ENCODE measurements around the gene SIRPA. TPM values are rescaled to one million over a fixed set of nuclear protein-coding genes. Genes with fewer than 3 reads are reported as not detected.
A peak's percentile ranks its signal among the peaks of the same experiment; 100 is the strongest.

Gene SIRPA
- 7.2 and 11.5 TPM in 2 replicates for total RNA-seq (2014; rRNA removed; shearing (Covaris generic))

GRCh38 chr20:1894951-1895673 lies at the start of gene SIRPA:
Gene SIRPA, plus strand, starts transcription at chr20:1895407. Its CDS starts 41 bp downstream, at chr20:1895448.
- peak; percentile 75 for DNase-seq (ENCODE audit: low read depth)

DNA sequence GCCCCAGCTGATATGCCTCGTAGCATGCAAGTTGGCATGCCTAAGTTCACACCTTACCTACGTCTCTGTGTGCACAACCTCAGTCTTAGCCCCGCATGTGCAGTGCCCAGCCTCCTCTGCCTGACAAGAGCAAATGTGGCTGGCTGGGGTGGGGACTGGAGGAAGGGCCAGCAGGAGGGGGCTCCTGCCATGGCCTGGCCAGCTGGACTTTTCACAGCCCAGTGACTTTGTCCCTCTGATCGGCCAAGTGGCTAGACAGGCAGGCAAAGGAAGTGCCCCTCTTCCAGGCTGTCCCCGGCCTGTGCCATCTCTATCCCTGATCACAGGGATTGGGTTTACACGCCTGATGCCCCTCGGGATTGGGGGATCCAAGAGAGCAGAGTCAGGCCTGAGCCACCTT lies 49.5 kb upstream of the SIRPA start:
- DNase-seq (ENCODE audit: low read depth): no peak

- DNase-seq (ENCODE audit: low read depth): no peak
Observed at GRCh38 chr20:1846341-1846740, 48.9 kb upstream of the SIRPA start.

DNA sequence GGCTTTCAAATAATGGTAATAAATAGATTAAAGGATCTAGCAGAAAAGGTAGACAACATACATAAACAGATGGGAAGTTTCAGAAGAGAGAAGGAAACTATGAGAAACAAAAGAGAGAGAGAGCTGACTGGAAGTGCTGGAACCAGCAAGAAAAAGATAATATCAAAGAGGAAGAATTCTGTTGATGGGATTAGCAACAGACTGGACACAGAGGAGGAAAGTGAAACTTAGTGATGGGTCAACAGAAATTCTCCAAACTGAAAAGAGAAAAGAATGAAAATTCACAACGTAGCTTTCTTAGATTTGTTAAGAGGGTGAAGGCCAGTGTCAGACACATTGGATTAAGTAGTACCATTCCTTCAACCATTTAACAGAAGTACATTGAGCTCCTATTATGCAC lies 48.3 kb upstream of the SIRPA start:
- no peak for DNase-seq (ENCODE audit: low read depth)

GRCh38 chr20:1847780-1848179 lies 47.4 kb upstream of the SIRPA start:
- no peak for DNase-seq (ENCODE audit: low read depth)

DNA sequence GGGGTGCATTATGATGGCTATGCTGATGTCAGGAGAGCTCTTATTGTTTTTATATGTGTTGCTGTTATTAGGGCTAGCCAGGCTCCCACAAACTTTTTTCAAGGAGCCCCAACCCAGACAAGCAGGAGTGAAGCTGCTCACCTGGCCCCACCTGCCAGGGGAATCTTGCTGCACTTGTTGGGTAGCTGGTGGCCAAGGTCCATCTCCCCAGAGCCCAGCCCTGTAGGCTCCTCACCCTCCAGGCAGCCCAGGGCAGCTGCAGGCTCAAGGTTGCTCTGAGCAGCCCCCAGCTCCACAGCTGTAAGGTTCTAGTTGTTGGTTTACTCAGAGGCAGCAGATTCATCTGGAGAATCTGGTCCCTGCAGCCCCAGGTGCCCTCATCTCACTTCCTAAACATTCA lies 46.8 kb upstream of the SIRPA start:
- no peak for DNase-seq (ENCODE audit: low read depth)

DNA sequence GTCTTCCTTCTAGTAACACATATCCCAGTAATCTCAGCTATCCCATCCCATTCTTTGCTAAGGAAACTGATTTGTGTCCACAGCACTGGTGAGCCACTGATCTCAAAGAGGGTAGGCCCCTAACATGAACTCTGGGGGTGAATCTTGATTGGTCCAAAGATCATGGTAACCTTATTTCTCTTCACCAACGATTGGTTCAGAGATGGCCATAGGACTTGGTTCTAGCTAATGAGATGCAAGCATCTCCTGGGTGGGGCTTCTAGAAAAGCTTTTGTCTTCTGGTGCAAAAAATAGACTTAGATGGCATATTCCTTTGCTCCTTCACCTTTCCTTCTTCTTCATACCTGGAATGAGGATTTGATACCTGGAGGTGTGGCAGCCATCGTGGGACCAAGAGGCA lies 43.8 kb upstream of the SIRPA start:
- no peak for DNase-seq (ENCODE audit: low read depth)

- no peak for DNase-seq (ENCODE audit: low read depth)
Observed at GRCh38 chr20:1853473-1853872, 41.7 kb upstream of the SIRPA start.

DNA sequence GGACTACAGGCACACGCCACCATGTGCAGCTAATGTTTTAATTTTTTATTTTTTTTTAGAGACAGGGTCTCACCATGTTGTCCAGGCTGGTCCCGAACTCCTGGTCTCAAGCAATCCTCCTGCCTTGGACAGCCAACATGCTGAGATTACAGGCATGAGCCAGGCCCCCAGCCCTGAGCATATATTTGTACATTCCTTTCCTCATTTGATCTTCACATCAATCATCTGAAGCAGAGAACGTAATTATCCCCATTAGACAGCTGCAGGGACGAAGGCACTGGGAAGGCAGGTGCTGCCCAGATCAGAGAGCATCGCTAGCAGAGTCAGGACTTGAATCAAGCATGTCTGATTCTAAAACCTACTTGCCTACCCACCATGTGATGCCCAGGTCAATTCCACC lies 41.0 kb upstream of the SIRPA start:
- DNase-seq (ENCODE audit: low read depth): no peak

GRCh38 chr20:1855109-1855508 lies 40.1 kb upstream of the SIRPA start:
- no peak for DNase-seq (ENCODE audit: low read depth)

GRCh38 chr20:1855690-1856089 lies 39.5 kb upstream of the SIRPA start:
- no peak for DNase-seq (ENCODE audit: low read depth)

DNA sequence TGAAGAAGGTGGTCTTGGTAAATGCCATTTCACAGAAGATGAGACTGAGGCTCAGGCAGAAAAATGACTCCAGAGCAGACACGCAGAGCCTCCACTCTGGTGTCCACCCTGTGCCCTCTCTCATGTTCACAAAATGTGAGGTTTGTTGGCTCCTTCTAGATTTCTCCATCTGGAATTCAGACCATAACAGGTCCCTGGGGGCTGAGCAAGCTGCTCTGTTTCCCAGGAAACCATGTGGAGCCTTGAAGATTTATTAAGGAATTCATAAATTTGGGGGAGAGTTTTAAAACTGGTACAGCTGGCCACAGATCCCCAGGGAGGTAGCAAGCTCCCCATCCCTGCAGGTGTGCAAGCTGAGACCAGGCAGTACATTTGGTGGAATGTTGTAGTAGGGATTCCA lies 38.8 kb upstream of the SIRPA start:
- DNase-seq (ENCODE audit: low read depth): no peak

- DNase-seq (ENCODE audit: low read depth): no peak
Observed at GRCh38 chr20:1857466-1857865, 37.7 kb upstream of the SIRPA start.

- no peak for DNase-seq (ENCODE audit: low read depth)
Observed at GRCh38 chr20:1858871-1859270, 36.3 kb upstream of the SIRPA start.

- peak; percentile 89 for DNase-seq (ENCODE audit: low read depth)
Observed at GRCh38 chr20:1860446-1860845, 34.8 kb upstream of the SIRPA start.

DNA sequence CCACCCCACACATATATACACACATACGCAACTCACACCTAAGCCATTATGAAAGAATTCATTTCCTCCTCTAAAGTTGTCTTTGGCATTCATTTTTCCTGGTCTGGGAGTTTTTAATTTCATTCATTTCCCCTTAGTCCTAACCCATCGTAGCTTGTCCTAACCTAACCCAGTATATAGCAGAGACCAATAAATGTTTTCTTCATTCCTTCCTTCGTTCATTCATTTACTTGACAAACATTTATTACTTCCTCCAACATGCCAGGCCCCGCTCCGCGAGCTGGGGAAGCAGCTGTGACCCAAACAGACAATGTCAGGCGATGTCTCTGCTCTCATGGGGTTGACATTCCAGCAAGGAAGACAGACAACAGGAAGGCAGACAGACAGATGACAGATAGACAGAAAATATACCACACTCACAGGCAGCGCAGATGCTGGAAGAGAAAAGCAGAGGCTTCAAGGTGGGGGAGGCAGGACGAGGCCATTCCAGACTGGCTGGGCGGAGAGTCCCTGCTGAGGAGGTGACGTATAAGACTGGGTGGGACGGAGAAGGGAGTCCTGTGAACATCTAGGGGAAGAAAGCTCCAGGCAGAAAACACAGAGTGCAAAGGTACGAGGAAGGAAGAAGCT lies 33.7 kb upstream of the SIRPA start:
- DNase-seq (ENCODE audit: low read depth): peak; percentile 74

GRCh38 chr20:1861996-1862662 lies 33.1 kb upstream of the SIRPA start:
- DNase-seq (ENCODE audit: low read depth): no peak

DNA sequence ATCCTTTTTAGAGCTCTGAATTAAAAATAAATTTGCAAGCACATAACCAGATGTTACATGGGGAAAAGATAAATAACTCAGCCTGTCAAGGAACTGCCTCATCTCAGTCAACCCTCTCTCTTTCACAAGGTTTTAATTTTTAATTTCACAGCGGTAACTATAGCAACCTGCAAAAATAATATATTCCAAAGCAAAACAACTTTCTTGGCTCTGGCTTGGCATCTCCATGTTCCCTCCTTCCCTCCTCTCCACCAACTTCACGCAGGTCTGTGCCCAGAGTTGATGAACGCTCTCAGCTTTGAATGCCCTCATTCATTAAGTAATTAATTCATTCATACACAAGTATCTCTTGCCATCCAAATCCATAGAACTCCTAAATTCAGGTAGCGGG lies 32.5 kb upstream of the SIRPA start:
- DNase-seq (ENCODE audit: low read depth): no peak

GRCh38 chr20:1863296-1863695 lies 31.9 kb upstream of the SIRPA start:
- no peak for DNase-seq (ENCODE audit: low read depth)

GRCh38 chr20:1866834-1867233 lies 28.4 kb upstream of the SIRPA start:
- DNase-seq (ENCODE audit: low read depth): no peak

DNA sequence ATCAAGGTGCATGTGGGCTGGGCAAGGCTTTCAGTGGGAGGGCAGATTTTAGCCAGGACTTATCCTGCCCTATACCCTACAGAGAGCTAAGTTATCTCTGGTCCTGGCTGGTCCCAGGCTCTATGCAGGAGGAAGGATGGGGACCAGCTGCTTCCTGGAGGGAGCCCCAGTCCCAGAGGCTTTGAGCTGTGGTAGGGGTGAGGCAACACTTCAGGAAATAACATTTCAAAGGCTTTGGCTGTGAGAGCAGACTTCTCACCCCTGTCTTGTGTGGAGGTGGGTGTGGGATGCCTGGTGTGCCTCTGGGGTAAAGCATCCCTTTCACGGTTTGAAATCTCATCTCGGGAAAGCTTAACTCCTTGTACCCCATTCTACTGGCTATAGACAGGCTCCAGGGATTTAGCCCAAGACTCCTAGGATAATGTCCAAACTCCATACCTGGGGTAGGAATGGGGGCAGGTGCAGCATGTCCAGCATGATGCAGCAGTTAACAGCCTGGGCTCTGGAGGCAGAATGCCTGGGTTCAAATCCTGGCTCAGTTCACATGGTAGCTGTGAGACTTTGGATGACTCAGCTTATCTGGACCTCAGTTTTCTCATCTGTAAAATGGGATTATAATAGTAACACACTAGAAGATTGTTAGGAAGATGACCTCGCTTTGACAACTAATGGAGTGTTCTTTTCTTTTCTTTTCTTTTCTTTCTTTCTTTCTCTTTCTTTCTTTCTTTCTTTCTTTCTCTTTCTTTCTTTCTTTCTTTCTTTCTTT lies 27.5 kb upstream of the SIRPA start:
- no peak for DNase-seq (ENCODE audit: low read depth)

DNA sequence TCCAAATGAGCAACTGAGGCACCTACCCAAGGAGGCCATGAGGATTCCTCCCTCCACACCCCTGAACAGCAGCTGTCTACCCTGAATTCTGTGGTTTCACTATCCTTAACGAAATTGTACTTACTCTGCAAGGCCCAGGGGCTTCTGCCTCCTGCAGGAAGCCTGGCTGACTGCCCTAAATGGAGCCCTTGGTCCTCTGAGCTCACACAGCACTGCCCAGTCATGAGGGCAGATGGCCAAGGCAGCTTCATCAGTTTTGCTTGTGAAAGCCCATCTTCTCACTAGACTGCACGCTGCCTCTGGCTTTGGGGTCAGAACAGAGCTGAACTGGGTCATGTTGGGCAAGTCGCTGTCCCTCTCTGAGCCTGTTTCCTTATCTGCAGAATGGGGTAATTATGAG lies 26.4 kb upstream of the SIRPA start:
- DNase-seq (ENCODE audit: low read depth): peak; percentile 19
